OCI-LY7 (cell line): ENCODE data around the gene FOXJ3.

Experiments
- EZH2phosphoT487 ChIP-seq: fragments of 200-600 bp; sonication (generic); IDR thresholded peaks from 2 replicates; pipeline ENCODE4 v1.6.1; 2018; ENCODE audit warnings: low read depth, borderline replicate concordance, mild to moderate bottlenecking, mixed run types, antibody characterized with exemption, low read length, moderate library complexity, mixed read lengths
- TF ChIP-seq, protein P1 (sequence below): fragments of 200-600 bp; sonication (generic); conservative IDR thresholded peaks from 2 replicates; pipeline ENCODE4 v1.5.1; 2014; ENCODE audit warnings: mild to moderate bottlenecking, antibody characterized with exemption, low read length, moderate library complexity, mixed read lengths

DNA sequence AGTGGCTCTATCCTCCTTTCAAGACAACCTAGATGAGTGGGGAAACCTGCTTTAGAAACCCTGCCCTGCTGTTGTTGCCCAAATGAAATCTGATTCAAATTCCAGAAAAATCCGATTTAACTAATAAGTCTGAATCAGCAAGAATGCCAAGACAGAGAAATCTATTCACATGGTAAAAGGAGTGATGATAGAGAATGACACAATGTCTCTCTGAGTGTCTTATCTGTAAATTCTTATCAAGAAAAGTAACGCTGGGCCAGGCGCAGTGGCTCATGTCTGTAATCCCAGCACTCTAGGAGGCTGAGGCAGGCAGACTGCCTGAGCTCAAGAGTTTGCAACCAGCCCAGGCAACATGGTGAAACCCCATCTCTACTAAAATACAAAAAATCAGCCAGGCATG is 156.8 kb downstream of the FOXJ3 start:
- TF ChIP-seq, protein P1, sequence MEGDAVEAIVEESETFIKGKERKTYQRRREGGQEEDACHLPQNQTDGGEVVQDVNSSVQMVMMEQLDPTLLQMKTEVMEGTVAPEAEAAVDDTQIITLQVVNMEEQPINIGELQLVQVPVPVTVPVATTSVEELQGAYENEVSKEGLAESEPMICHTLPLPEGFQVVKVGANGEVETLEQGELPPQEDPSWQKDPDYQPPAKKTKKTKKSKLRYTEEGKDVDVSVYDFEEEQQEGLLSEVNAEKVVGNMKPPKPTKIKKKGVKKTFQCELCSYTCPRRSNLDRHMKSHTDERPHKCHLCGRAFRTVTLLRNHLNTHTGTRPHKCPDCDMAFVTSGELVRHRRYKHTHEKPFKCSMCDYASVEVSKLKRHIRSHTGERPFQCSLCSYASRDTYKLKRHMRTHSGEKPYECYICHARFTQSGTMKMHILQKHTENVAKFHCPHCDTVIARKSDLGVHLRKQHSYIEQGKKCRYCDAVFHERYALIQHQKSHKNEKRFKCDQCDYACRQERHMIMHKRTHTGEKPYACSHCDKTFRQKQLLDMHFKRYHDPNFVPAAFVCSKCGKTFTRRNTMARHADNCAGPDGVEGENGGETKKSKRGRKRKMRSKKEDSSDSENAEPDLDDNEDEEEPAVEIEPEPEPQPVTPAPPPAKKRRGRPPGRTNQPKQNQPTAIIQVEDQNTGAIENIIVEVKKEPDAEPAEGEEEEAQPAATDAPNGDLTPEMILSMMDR: no peak
- TF ChIP-seq EZH2phosphoT487: no peak
